PC-9 (cell line): ENCODE data around the gene ABI2. TPM values are rescaled to one million over a fixed set of nuclear protein-coding genes. Genes with fewer than 3 reads are reported as not detected.

Experiments used
- BruUV-seq: library from RNA; stranded (reverse); fragments of 400-500 nt; replicated peaks from 2 replicates; lab custom pipeline; 2021; lab: Mats Ljungman, UMichigan
- CTCF ChIA-PET: fragments of 300-600 bp; sonication (Branson Sonifier 250); formaldehyde crosslinking; loops from one replicate; lab custom pipeline; 2022; ENCODE audit warnings: antibody characterized with exemption; lab: Charles Lee
- POLR2A ChIA-PET: fragments of 300-600 bp; sonication (Branson Sonifier 250); formaldehyde crosslinking; loops from one replicate; lab custom pipeline; 2022; ENCODE audit warnings: antibody characterized with exemption; ENCODE audit not compliant: unreplicated experiment; lab: Charles Lee
- DNase-seq, 2 experiments: peaks; one replicate each; pipeline versions ENCODE4 v3.0.0 to v3.0.0-alpha.2; 2015 to 2022; ENCODE audit warnings: mixed read lengths in 1 of 2
- H2AFZ ChIP-seq: fragments of 200-600 bp; sonication (generic); 2 replicates; pipeline ENCODE4 v1.8.1; 2017; ENCODE audit warnings: antibody characterized with exemption
- H3F3A ChIP-seq: fragments of 200-600 bp; sonication (generic); 2 replicates; pipeline ENCODE4 v1.8.1; 2017; ENCODE audit warnings: antibody characterized with exemption, mild to moderate bottlenecking, low read depth; ENCODE audit not compliant: insufficient read depth
- H3K27ac ChIP-seq: fragments of 200-600 bp; sonication (generic); 2 replicates; pipeline ENCODE4 v1.6.1; 2016; ENCODE audit warnings: mixed run types
- H3K27me3 ChIP-seq: fragments of 200-600 bp; sonication (generic); 2 replicates; pipeline ENCODE4 v1.6.1; 2016; ENCODE audit warnings: low read depth, mixed run types; ENCODE audit not compliant: insufficient read depth
- H3K36me3 ChIP-seq: fragments of 200-600 bp; sonication (generic); 2 replicates; pipeline ENCODE4 v1.6.1; 2016; ENCODE audit warnings: low read depth, mixed run types
- H3K4me1 ChIP-seq: fragments of 200-600 bp; sonication (generic); replicated peaks from 2 replicates; pipeline ENCODE4 v1.6.1; 2016; ENCODE audit warnings: mixed run types; ENCODE audit not compliant: insufficient read depth
- H3K4me2 ChIP-seq: fragments of 200-600 bp; sonication (generic); 2 replicates; pipeline ENCODE4 v1.6.1; 2017; ENCODE audit warnings: mixed run types
- H3K4me3 ChIP-seq: fragments of 200-600 bp; sonication (generic); 2 replicates; pipeline ENCODE4 v1.6.1; 2016; ENCODE audit warnings: mixed run types
- H3K79me2 ChIP-seq: fragments of 200-600 bp; sonication (generic); 2 replicates; pipeline ENCODE4 v1.6.1; 2017; ENCODE audit warnings: low read depth, mixed run types
- H3K9me2 ChIP-seq: fragments of 200-600 bp; sonication (generic); 2 replicates; pipeline ENCODE4 v1.8.1; 2017; ENCODE audit warnings: mild to moderate bottlenecking; ENCODE audit not compliant: insufficient read depth
- H3K9me3 ChIP-seq: fragments of 200-600 bp; sonication (generic); 2 replicates; pipeline ENCODE4 v1.8.1; 2016; ENCODE audit warnings: low read depth; ENCODE audit not compliant: insufficient read depth
- H4K20me1 ChIP-seq: fragments of 200-600 bp; sonication (generic); 2 replicates; pipeline ENCODE4 v1.8.1; 2017; ENCODE audit not compliant: insufficient read depth
- EZH2 ChIP-seq: fragments of 200-600 bp; sonication (generic); IDR thresholded peaks from 2 replicates; pipeline ENCODE4 v1.8.0; 2017; ENCODE audit warnings: antibody characterized with exemption, low read depth
- intact Hi-C: fragments of 100-400 bp; cut with micrococcal nuclease; formaldehyde crosslinking; loops from one replicate; pipeline ENCODE4 v1.10.0; 2022; ENCODE audit not compliant: unreplicated experiment
- total RNA-seq: library from RNA; stranded (reverse); gene quantifications from 2 replicates; pipeline ENCODE4 v1.2.3, GENCODE V29; 2021
- TF ChIP-seq, protein P1 (sequence below): fragments of 200-600 bp; sonication (generic); conservative IDR thresholded peaks from 2 replicates; pipeline ENCODE4 v1.6.1; 2017; ENCODE audit warnings: mixed run types, antibody characterized with exemption, mild to moderate bottlenecking, moderate library complexity

ABI2 gene
- total RNA-seq, 1 experiment from 2014 or later, result 54.3 TPM

DNA sequence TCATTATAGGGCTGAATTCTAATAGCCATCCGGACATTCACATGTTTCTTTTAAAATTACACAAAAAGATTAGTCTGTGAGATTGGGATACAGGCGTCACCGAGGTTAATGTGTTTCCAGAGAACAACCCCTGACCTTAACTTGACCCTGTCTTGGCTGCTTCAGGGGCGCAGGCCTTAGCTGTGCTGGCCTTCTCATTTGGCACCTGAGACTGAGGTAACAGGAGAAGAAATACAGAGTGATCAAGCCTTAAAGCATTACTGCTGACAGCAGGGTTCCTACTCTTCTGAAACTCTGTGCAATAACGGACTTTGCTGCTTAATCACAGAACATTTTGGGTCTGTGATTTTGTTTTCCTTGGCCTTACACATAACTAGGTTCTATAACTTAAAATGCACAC, 114.3 kb downstream of the ABI2 start:
- intact Hi-C loops, result no loop called here
- Histone ChIP-seq H3K79me2 (no peaks in the 10 kb centered on the region), H4K20me1 (0 out of 2 replicates have a peak, but pooled peaks cover 2% of the 10 kb centered on the region), H3K27me3 (no peaks in the 10 kb centered on the region), H3F3A (no peaks in the 10 kb centered on the region), H3K4me2 (no peak overlapping the region), H3K27ac (no peak overlapping the region), H3K9me3 (no peaks in the 10 kb centered on the region), H3K9me2 (no peaks in the 10 kb centered on the region), H3K4me3 (no peak overlapping the region), H3K36me3 (0 out of 2 replicates have a peak, but pooled peaks cover 3% of the 10 kb centered on the region), H2AFZ (no peak overlapping the region), H3K4me1 (no peaks in the 10 kb centered on the region)
- ChIA-PET POLR2A (no interaction called here), CTCF (no interaction called here)
- no TSS peak for BruUV-seq
- DNase-seq, result no peak
- TF ChIP-seq, protein P1, sequence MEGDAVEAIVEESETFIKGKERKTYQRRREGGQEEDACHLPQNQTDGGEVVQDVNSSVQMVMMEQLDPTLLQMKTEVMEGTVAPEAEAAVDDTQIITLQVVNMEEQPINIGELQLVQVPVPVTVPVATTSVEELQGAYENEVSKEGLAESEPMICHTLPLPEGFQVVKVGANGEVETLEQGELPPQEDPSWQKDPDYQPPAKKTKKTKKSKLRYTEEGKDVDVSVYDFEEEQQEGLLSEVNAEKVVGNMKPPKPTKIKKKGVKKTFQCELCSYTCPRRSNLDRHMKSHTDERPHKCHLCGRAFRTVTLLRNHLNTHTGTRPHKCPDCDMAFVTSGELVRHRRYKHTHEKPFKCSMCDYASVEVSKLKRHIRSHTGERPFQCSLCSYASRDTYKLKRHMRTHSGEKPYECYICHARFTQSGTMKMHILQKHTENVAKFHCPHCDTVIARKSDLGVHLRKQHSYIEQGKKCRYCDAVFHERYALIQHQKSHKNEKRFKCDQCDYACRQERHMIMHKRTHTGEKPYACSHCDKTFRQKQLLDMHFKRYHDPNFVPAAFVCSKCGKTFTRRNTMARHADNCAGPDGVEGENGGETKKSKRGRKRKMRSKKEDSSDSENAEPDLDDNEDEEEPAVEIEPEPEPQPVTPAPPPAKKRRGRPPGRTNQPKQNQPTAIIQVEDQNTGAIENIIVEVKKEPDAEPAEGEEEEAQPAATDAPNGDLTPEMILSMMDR, result no peak
- TF ChIP-seq EZH2, result no peak

DNA sequence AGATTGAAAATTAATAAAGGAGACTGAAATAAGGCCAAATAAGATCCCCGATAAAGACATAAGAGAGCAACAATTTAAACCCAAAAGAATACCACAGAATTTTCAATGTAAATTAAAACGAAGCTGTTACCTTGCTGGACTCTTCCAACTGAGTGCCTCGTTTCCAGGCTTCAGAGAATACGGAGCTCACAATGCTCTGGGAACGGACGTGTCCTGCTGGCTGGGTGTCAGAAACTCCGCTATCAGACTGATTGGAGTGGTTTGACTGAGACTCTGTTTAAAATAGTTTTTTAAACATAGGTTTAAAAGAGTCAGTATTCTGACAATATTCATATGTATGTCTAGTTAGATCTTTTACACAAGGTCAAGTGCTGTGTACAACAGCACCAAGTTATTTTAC, 116.5 kb downstream of the ABI2 start:
- TF ChIP-seq EZH2, result no peak
- TF ChIP-seq, protein P1, result no peak

DNA sequence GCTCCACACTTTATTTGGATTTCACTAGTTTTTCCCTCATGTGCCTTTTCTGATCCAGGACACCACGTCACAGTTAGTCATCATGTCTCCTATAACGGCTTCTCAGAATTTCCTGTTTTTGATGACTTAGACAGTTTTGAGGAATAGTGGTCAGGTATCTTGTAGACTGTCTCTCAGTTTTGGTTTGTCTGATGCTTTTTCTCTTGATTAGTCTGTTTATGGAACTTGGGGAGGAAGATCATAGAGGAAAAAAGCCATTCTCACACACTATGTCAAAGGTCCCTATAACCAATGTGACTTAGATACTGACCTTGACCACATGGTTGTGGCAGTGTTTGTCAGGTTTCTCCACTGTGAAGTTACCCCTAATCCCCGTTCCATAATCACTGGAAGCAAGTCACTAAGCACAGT, 117.9 kb downstream of the ABI2 start:
- Histone ChIP-seq H3K4me2 (no peak overlapping the region), H3K9me3 (no peaks in the 10 kb centered on the region), H4K20me1 (no peaks in the 10 kb centered on the region), H3K9me2 (no peaks in the 10 kb centered on the region), H3K4me3 (no peak overlapping the region), H3K27ac (no peak overlapping the region), H2AFZ (no peak overlapping the region), H3F3A (peaks cover under 1% of the 10 kb centered on the region; the same call in 1 of the 2 replicates), H3K4me1 (no peaks in the 10 kb centered on the region), H3K79me2 (no peaks in the 10 kb centered on the region), H3K36me3 (0 out of 2 replicates have a peak, but pooled peaks cover 3% of the 10 kb centered on the region), H3K27me3 (no peaks in the 10 kb centered on the region)
- DNase-seq, result no peak
- BruUV-seq, result no TSS peak
- CTCF ChIA-PET, result interaction anchor here (0.6 kb wide), 1 partner anchor 13 kb away, joined by 3 read pairs; no protein-coding TSS in a partner anchor
- no peak for TF ChIP-seq EZH2
- TF ChIP-seq, protein P1, result no peak
- intact Hi-C loops, result no loop called here
- POLR2A ChIA-PET, result no interaction called here

More for the DNA sequence above, 116.5 kb downstream of the ABI2 start:
- CTCF ChIA-PET, result no interaction called here
- no peaks in the 10 kb centered on the region for H3K4me1 ChIP-seq
- no TSS peak for BruUV-seq
- H3K36me3 ChIP-seq, result 0 out of 2 replicates have a peak, but pooled peaks cover 3% of the 10 kb centered on the region
- H3K9me2 ChIP-seq, result no peaks in the 10 kb centered on the region
- no peaks in the 10 kb centered on the region for H4K20me1 ChIP-seq
- POLR2A ChIA-PET, result no interaction called here
- DNase-seq, result no peak
- no peaks in the 10 kb centered on the region for H3K9me3 ChIP-seq
- no peak overlapping the region for H3K4me2 ChIP-seq
- H3K4me3 ChIP-seq, result no peak overlapping the region
- H3F3A ChIP-seq, result no peaks in the 10 kb centered on the region
- intact Hi-C loops, result no loop called here
- H3K79me2 ChIP-seq, result no peaks in the 10 kb centered on the region
- H2AFZ ChIP-seq, result no peak overlapping the region
- no peak overlapping the region for H3K27ac ChIP-seq
- no peaks in the 10 kb centered on the region for H3K27me3 ChIP-seq
